HS-5 (cell line): Measurements from ENCODE around the gene DCDC2.
"Not testable (repeated sequence)": the region's sequence is repeated elsewhere in the genome, so short reads cannot be mapped to it uniquely, and the experiment has no call there.

Experiments
- DNase-seq: peaks from one replicate; pipeline ENCODE4 v3.0.0-alpha.2; 2012; ENCODE audit warnings: low read depth

The DCDC2 gene

GRCh38 chr6:24147511-24148153 is 210.2 kb downstream of the DCDC2 start:
- DNase-seq = no peak

- DNase-seq = no peak
These were observed 211.0 kb downstream of the DCDC2 start for GRCh38 chr6:24146871-24147270.

GRCh38 chr6:24145690-24146131 is 212.1 kb downstream of the DCDC2 start:
- no peak for DNase-seq

GRCh38 chr6:24142733-24143132 is 215.1 kb downstream of the DCDC2 start:
- DNase-seq = not testable (repeated sequence)

GRCh38 chr6:24140591-24140990 is 217.3 kb downstream of the DCDC2 start:
- DNase-seq = no peak

GRCh38 chr6:24139639-24140038 is 218.2 kb downstream of the DCDC2 start:
- DNase-seq = no peak

- no peak for DNase-seq
These were observed 218.8 kb downstream of the DCDC2 start for GRCh38 chr6:24139080-24139479.

- no peak for DNase-seq
These were observed 226.1 kb downstream of the DCDC2 start for GRCh38 chr6:24131751-24132150.

- DNase-seq = no peak
These were observed 230.5 kb downstream of the DCDC2 start for GRCh38 chr6:24127316-24127715.

GRCh38 chr6:24126586-24127192 is 231.2 kb downstream of the DCDC2 start:
- no peak for DNase-seq

GRCh38 chr6:24125980-24126379 is 231.9 kb downstream of the DCDC2 start, which contains the start of gene NRSN1:
NRSN1 (plus strand) TSS chr6:24126215; CDS start chr6:24134328, 8,113 bp downstream.
- DNase-seq = no peak

- no peak for DNase-seq
These were observed 235.7 kb downstream of the DCDC2 start for GRCh38 chr6:24122139-24122538.
